Astrocyte (in vitro differentiated cells and primary cell): Measurements from ENCODE around the gene TAF6.

Experiments used
- EZH2 ChIP-seq: IDR thresholded peaks from 2 replicates; pipeline ENCODE4 v1.6.1; 2012; ENCODE audit warnings: mild to moderate bottlenecking, low read length, inconsistent platforms; ENCODE audit not compliant: insufficient read depth
- TF ChIP-seq, protein P1 (sequence below): IDR thresholded peaks from 2 replicates; pipeline ENCODE4 v1.5.1; 2011; ENCODE audit warnings: low read depth, mild to moderate bottlenecking, inconsistent platforms, low read length, moderate library complexity; ENCODE audit not compliant: insufficient read depth

DNA sequence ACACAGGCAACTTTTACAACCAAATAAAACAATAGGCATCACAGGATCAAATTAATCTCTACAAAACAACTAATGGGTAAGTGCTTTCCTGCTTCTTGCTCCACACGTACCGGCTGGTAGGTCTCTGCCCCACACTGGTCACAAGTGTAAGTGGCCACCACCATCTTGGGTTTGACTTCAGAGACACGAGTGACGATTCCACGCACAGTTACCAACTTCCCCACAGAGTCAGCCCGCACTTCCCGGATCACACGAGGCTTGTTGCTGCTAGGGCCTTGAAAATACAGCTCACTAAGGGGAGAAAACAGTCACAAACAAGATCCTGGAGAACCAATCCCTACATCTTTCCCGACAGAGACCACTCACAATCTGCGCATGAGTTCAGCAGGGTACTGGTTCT, 20.2 kb downstream of the TAF6 start:
- TF ChIP-seq, protein P1, sequence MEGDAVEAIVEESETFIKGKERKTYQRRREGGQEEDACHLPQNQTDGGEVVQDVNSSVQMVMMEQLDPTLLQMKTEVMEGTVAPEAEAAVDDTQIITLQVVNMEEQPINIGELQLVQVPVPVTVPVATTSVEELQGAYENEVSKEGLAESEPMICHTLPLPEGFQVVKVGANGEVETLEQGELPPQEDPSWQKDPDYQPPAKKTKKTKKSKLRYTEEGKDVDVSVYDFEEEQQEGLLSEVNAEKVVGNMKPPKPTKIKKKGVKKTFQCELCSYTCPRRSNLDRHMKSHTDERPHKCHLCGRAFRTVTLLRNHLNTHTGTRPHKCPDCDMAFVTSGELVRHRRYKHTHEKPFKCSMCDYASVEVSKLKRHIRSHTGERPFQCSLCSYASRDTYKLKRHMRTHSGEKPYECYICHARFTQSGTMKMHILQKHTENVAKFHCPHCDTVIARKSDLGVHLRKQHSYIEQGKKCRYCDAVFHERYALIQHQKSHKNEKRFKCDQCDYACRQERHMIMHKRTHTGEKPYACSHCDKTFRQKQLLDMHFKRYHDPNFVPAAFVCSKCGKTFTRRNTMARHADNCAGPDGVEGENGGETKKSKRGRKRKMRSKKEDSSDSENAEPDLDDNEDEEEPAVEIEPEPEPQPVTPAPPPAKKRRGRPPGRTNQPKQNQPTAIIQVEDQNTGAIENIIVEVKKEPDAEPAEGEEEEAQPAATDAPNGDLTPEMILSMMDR = no peak
- no peak for TF ChIP-seq EZH2
